Uterus (tissue), 4 donors: ENCODE results near the gene ITGB8. TPM values are rescaled to one million over a fixed set of nuclear protein-coding genes. Genes with fewer than 3 reads are reported as not detected.

Source experiments
- DNase-seq, 2 donors: peaks; one replicate each; pipeline ENCODE4 v3.0.0-alpha.2; 2019 to 2020
- H3K27ac ChIP-seq, 2 donors: fragments of 200-600 bp; sonication (generic); 1 replicate in 1 of 2; 2 replicates in 1 of 2; pipeline ENCODE4 v1.5.1; 2016 to 2018
- H3K27me3 ChIP-seq, 2 donors: fragments of 200-600 bp; sonication (generic); one replicate each; pipeline ENCODE4 v1.5.1; 2018 to 2019; ENCODE audit warnings: control low read depth in 1 of 2
- H3K36me3 ChIP-seq, 2 donors: fragments of 200-600 bp; sonication (generic); one replicate each; pipeline ENCODE4 v1.5.1; 2019; ENCODE audit warnings: control low read depth in 1 of 2
- H3K4me1 ChIP-seq, 2 donors: fragments of 200-600 bp; sonication (generic); one replicate each; pipeline ENCODE4 v1.5.1; 2018 to 2019; ENCODE audit warnings: control low read depth in 1 of 2
- H3K4me3 ChIP-seq, 2 donors: fragments of 200-600 bp; sonication (generic); 1 replicate in 1 of 2; 2 replicates in 1 of 2; pipeline ENCODE4 v1.5.1; 2018 to 2019; ENCODE audit warnings: mild to moderate bottlenecking in 1 of 2
- H3K9me3 ChIP-seq, 2 donors: fragments of 200-600 bp; sonication (generic); one replicate each; pipeline ENCODE4 v1.5.1; 2019; ENCODE audit warnings: control low read depth in 1 of 2
- POLR2A ChIP-seq, 2 donors: fragments of 450-650 bp; IDR thresholded peaks; one replicate each; pipeline ENCODE4 v1.6.1; 2016; ENCODE audit warnings: antibody characterized with exemption in 2 of 2, mild to moderate bottlenecking in 1 of 2, moderate library complexity in 1 of 2
- intact Hi-C: fragments of 100-400 bp; cut with DNase I; formaldehyde crosslinking; loops from one replicate; pipeline ENCODE4 v1.15.1; 2023; ENCODE audit warnings: low total_unique reads
- total RNA-seq, 4 donors: library from RNA; depleted of rRNA in 3 of 4; stranded (reverse); fragments of >200 nt in 3 of 4; gene quantifications; one replicate each; pipeline versions ENCODE4 v1.1.0 to v1.2.4, GENCODE V29; 2014 to 2023
- TF ChIP-seq, protein P1 (sequence below), 4 experiments: fragments of 200-600 bp in 2 of 4; fragments of 450-650 bp in 2 of 4; sonication (generic) in 2 of 4; IDR thresholded peaks; one replicate each; pipeline ENCODE4 v1.5.1; 2016 to 2019; ENCODE audit warnings: antibody characterized with exemption in 4 of 4, mild to moderate bottlenecking in 2 of 4, moderate library complexity in 1 of 4
- donor health status: DM: yes; HTN: yes; CAD: no.

Gene ITGB8
- total RNA-seq, 4 donors from 2014 or later = 9.1 to 74.8 (median 27.6) TPM

DNA sequence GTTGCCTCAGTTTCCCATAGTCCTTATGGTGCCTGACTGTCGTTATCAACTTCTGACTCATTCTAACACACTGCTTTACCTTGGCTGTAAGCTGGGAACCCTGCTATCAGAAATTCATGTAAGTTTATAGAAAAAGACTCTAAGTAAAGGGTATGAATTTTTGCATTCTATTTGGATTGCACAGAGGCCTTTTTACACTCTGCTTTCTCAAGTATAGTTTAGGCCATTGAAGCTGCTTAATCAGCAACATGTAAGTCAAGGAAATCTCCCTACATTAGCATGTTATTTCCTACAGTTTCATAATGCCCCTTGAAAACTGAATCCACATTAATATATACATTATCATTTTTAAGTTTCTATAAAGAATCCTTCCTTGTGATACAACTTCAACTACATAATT, 17.1 kb upstream of the ITGB8 start:
- H3K36me3 ChIP-seq = no peaks in the 10 kb centered on the region
- TF ChIP-seq, protein P1, sequence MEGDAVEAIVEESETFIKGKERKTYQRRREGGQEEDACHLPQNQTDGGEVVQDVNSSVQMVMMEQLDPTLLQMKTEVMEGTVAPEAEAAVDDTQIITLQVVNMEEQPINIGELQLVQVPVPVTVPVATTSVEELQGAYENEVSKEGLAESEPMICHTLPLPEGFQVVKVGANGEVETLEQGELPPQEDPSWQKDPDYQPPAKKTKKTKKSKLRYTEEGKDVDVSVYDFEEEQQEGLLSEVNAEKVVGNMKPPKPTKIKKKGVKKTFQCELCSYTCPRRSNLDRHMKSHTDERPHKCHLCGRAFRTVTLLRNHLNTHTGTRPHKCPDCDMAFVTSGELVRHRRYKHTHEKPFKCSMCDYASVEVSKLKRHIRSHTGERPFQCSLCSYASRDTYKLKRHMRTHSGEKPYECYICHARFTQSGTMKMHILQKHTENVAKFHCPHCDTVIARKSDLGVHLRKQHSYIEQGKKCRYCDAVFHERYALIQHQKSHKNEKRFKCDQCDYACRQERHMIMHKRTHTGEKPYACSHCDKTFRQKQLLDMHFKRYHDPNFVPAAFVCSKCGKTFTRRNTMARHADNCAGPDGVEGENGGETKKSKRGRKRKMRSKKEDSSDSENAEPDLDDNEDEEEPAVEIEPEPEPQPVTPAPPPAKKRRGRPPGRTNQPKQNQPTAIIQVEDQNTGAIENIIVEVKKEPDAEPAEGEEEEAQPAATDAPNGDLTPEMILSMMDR (IDR thresholded peaks at IDR 0.05) = no peak
- TF ChIP-seq POLR2A (IDR thresholded peaks at IDR 0.05) = no peak
- H3K9me3 ChIP-seq = no peaks in the 10 kb centered on the region
- H3K4me3 ChIP-seq = no peak overlapping the region
- H3K4me1 ChIP-seq = no peaks in the 10 kb centered on the region
- DNase-seq = no peak
- H3K27me3 ChIP-seq = no peaks in the 10 kb centered on the region
- no peak overlapping the region for H3K27ac ChIP-seq
- intact Hi-C loops = no loop called here

DNA sequence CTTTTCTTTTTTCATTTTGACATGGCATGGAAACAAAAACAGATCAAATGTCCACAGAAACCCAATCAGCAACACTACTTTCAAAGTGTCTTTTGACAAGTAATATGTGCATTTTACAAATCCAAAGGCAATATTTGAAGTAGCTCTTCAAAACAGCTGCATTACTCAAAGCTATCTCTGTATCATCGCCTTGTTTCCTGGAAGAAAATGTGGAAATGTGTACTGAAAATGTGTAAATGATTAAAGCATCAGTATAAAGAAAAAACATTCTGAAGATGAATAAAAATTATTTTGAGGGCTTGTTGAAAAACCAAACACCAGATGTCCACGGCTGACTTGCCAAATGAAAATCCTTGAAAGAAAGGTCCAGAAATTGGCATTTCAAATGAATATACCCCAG, 16.5 kb upstream of the ITGB8 start:
- Histone ChIP-seq H3K36me3 (no peaks in the 10 kb centered on the region), H3K4me3 (no peak overlapping the region), H3K4me1 (no peaks in the 10 kb centered on the region), H3K27ac (no peak overlapping the region), H3K27me3 (no peaks in the 10 kb centered on the region), H3K9me3 (no peaks in the 10 kb centered on the region)
- no peak for DNase-seq
- intact Hi-C loops = no loop called here
- no peak for TF ChIP-seq POLR2A (IDR thresholded peaks at IDR 0.05)
- TF ChIP-seq, protein P1 (IDR thresholded peaks at IDR 0.05) = no peak

DNA sequence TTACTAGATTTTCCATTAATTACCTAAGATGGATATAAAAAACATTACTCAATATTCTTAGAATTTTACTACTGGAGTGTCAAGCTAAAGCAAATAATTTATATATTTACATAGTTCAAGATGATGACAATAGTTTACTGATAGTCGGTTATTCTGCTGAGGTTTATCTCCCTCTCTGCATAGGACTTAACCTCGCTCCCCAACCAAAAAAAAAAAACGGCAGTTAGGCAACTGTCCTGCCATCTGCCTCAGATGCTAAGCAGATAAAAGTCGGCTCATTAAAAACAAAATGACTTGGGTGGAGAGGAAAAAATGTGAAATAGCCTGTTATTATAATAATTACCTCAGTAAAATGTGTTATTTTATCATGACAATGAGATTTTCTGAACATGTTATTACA, 14.0 kb upstream of the ITGB8 start:
- no peaks in the 10 kb centered on the region for H3K27me3 ChIP-seq
- H3K27ac ChIP-seq = no peak overlapping the region
- no peak for DNase-seq
- TF ChIP-seq POLR2A (IDR thresholded peaks at IDR 0.05) = no peak
- TF ChIP-seq, protein P1 (IDR thresholded peaks at IDR 0.05) = no peak
- H3K36me3 ChIP-seq = no peaks in the 10 kb centered on the region
- no peak overlapping the region for H3K4me3 ChIP-seq
- intact Hi-C loops = no loop called here
- H3K4me1 ChIP-seq = no peaks in the 10 kb centered on the region
- no peaks in the 10 kb centered on the region for H3K9me3 ChIP-seq

DNA sequence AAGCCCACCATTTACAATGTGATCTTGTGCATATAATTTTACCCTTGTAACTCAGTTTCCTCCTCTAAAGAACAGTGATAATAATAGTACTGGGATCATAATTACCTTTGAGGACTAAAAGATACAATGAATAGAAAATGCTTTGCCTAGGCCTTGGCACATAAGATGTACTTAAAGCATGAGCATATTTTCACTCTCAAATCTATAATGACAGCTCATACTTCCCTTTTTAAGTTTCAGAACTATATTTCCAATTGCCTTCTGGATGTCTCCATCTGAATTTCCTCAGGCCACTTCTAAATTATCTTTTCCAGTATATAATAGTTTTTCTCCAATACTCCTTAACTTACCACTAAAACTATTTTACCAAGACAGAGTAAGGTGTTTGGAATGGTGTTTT, 13.3 kb upstream of the ITGB8 start:
- Histone ChIP-seq H3K36me3 (no peaks in the 10 kb centered on the region), H3K4me1 (no peaks in the 10 kb centered on the region), H3K9me3 (no peaks in the 10 kb centered on the region), H3K27ac (no peak overlapping the region), H3K4me3 (no peak overlapping the region), H3K27me3 (no peaks in the 10 kb centered on the region)
- TF ChIP-seq POLR2A (IDR thresholded peaks at IDR 0.05) = no peak
- TF ChIP-seq, protein P1 (IDR thresholded peaks at IDR 0.05) = no peak
- intact Hi-C loops = no loop called here
- no peak for DNase-seq

DNA sequence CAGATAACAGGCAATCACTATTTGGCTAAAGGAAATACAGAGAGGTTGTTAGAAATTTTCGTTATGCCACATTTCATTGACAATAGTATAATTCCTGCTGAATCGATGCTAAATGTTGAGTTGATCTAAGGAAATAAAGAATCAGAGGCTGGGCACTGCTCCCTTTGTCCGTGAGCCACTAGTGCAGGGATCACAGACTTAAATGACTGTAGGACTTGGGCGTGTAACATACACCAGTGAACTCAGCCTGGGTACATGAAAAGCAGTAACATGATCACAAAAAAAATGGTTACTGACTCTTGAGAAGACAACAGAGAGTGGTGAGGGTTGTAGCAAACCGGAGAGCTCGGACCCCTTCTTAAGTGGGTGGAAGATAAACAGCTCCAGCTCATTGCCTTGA, 11.8 kb upstream of the ITGB8 start:
- H3K9me3 ChIP-seq = no peaks in the 10 kb centered on the region
- intact Hi-C loops = no loop called here
- no peak overlapping the region for H3K27ac ChIP-seq
- no peaks in the 10 kb centered on the region for H3K4me1 ChIP-seq
- TF ChIP-seq, protein P1 (IDR thresholded peaks at IDR 0.05) = no peak
- TF ChIP-seq POLR2A (IDR thresholded peaks at IDR 0.05) = no peak
- no peak for DNase-seq
- H3K36me3 ChIP-seq = no peaks in the 10 kb centered on the region
- no peaks in the 10 kb centered on the region for H3K27me3 ChIP-seq
- H3K4me3 ChIP-seq = no peak overlapping the region
